Heart left ventricle (tissue), 13 donors: Measurements from ENCODE around the gene DESI1.
"Not testable (repeated sequence)": the region's sequence is repeated elsewhere in the genome, so short reads cannot be mapped to it uniquely, and the experiment has no call there.

Experiments used
- POLR2A ChIP-seq, 2 donors: fragments of 450-650 bp; IDR thresholded peaks; one replicate each; pipeline ENCODE4 v1.6.1; 2017; ENCODE audit warnings: antibody characterized with exemption in 2 of 2, mild to moderate bottlenecking in 2 of 2, moderate library complexity in 2 of 2
- TF ChIP-seq, protein P1 (sequence below), 12 donors: fragments of 200-600 bp; sonication (generic) in 4 of 12; IDR thresholded peaks; one replicate each; pipeline versions ENCODE4 v1.5.0 to v1.8.0; 2018 to 2022; ENCODE audit warnings: antibody characterized with exemption in 12 of 12, mild to moderate bottlenecking in 5 of 12
- donor health status: ischemic (EF 13 %, LVEDD 7.1; RV severe dilation, severe dysfunction).
- donor health status: DM: no; HTN: yes; CAD: no.
- donor health status: DM: no; HTN: no; CAD: no.
- donor health status: ischemic (EF 25% LVEDD 6.9; RV normal size, moderate dysfunction).
- donor health status: ischemic (EF 25% LVEDD 5.7; RV mildly dilated, moderate dysfunction).
- donor health status: ischemic (EF 35%, LVEDD 5.7; RV mildly dilated, moderate dysfunction).
- donor health status: nonischemic (EF 11% LVEDD 7.7; RV severe dilation, severe dysfunction).
- donor health status: DM: yes; HTN: yes; CAD: no.
- donor health status: PGD.
- donor health status: ischemic (EF 29% LVEDD 5.4; RV normal size, mild dysfunction).
- donor health status: nonischemic (EF 23%, LVEDD 6.1; RV moderate dilation, normal function).

GRCh38 chr22:41631615-41632014 is 10.8 kb upstream of the DESI1 start:
- TF ChIP-seq, protein P1, sequence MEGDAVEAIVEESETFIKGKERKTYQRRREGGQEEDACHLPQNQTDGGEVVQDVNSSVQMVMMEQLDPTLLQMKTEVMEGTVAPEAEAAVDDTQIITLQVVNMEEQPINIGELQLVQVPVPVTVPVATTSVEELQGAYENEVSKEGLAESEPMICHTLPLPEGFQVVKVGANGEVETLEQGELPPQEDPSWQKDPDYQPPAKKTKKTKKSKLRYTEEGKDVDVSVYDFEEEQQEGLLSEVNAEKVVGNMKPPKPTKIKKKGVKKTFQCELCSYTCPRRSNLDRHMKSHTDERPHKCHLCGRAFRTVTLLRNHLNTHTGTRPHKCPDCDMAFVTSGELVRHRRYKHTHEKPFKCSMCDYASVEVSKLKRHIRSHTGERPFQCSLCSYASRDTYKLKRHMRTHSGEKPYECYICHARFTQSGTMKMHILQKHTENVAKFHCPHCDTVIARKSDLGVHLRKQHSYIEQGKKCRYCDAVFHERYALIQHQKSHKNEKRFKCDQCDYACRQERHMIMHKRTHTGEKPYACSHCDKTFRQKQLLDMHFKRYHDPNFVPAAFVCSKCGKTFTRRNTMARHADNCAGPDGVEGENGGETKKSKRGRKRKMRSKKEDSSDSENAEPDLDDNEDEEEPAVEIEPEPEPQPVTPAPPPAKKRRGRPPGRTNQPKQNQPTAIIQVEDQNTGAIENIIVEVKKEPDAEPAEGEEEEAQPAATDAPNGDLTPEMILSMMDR (IDR thresholded peaks at IDR 0.05) = not testable (repeated sequence)
- not testable (repeated sequence) for TF ChIP-seq POLR2A (IDR thresholded peaks at IDR 0.05)
